Islet precursor cell (in vitro differentiated cells): ENCODE results near the gene MAST2.
"Not testable (repeated sequence)": the region's sequence is repeated elsewhere in the genome, so short reads cannot be mapped to it uniquely, and the experiment has no call there.

Source experiments
- DNase-seq: peaks from one replicate; pipeline ENCODE4 v3.0.0-alpha.2; 2018

The MAST2 gene

DNA sequence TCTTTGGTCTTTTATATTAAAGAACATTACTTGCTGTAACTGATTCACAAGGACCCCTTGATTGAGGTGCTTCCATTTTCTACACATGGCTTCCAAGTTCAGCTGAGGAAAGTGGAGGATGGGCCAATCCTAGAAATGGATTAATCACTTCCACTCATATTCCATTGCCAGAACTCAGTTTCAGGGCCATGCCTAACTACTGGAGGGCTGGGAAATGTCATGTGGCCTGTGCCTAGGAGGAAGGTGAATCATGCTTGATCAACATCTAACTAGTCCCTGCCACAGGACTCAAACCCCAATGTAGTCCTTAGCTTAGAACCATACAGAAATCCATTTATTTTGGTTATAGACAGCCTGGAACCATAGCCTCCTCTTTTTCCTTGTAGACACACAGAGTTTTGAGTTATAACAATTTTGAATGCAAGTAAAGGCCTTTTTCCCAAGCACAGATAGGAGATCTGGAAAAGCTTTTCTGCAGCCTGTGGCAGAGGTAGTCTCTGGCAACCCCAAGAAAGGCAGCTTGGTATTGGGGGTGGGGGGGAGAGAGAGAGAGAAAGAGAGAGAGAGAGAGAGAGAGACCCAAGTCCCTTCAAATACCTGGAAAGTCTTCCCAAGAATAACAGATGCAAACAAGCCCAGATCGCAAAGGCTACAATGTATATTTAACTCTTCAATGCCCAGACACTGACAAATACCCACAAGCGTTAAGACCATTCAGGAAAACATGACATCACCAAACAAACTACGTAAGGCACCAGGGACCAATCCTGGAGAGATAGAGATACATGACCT is 12.5 kb downstream of the MAST2 start:
- no peak for DNase-seq

DNA sequence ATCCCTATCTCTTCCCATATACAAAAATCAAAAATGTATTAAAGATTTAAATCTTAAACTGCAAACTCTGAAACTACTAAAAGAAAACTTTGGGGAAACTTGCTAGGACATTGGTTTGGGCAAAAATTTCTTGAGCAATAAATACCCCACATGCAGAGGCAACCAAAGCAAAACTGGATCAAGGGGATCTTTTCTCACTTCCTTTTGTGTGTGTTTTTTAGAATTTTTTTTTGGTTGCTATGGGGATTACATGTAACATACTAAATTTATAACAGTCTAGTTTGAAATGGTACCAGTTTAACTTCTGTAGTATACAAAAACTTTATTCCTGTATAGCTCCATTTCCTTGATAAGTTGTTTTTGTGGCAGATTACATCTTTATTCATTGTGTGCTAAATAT is 16.8 kb downstream of the MAST2 start:
- DNase-seq: no peak

DNA sequence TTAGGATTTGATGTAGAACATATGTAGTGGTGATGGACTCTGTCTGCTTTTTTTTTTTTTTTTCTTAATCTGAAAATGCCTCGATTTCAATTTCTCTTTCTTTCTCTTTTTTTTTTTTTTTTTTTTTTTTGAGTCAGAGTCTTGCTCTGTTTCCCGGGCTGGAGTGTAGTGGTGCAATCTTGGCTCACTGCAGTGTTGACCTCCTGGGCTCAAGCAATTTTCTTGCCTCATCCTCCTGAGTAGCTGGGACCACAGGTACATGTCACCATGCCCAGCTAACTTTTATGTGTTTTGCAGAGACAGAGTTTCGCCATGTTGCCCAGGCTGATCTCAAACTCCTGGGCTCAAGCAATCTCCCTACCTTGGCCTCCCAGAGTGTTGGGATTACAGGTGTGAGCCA is 17.4 kb downstream of the MAST2 start:
- DNase-seq: no peak

DNA sequence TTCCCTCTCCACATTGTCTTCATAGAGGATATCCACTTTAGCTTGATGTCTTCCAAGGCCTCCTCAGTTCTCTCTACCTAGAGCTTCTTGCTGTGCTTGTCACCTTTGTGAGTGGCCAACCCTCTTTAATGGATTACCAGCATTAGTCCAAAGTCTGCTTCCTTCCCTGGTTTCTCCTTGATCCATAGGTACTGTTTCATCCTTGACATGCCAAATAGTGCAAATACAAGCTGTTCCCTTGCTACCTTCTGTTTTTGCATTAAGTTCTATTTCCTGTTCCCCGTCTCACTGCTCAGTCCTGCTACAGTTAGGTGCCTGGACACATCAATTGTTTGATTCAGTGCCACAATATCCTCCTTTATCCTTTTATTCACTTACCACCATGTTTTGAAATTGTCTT is 19.2 kb downstream of the MAST2 start:
- DNase-seq: no peak

DNA sequence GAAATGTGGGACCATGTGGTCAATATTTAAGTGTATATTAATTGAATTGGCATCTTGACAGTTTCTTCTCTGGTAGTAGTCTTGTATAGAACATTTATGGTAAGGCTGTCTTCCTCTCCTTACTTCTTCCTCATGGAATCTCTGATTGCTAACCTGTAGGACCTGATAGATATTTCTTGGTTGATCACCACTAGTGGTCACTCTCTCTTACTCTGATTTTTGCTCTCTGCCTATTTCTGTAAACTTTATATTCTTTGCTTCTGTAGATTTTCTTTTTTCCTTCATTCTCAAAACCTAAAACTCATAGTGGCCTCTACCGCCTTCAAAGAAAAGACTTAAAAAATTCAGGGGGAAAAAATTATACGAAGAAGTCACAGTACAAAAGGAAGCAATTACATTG is 21.2 kb downstream of the MAST2 start:
- no peak for DNase-seq

DNA sequence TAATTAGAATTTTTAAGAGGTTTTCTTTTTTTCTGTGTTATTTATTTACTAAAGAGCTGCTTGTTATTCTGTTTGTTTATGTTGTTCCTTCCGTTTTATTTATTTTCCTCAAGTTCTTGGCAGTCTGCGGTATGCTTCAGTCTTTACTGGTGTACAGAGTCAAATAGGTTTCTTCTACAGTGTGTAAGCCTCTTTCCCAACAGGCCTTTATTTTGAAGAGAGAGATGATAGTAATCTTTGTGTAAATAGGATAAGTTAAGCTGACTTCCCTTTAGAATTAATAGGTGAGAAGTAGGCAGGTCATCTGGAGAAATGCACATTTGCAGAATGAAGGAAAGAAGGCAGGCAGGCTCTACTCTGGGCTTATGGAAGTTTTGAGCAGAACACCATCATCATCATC is 23.8 kb downstream of the MAST2 start:
- no peak for DNase-seq

DNA sequence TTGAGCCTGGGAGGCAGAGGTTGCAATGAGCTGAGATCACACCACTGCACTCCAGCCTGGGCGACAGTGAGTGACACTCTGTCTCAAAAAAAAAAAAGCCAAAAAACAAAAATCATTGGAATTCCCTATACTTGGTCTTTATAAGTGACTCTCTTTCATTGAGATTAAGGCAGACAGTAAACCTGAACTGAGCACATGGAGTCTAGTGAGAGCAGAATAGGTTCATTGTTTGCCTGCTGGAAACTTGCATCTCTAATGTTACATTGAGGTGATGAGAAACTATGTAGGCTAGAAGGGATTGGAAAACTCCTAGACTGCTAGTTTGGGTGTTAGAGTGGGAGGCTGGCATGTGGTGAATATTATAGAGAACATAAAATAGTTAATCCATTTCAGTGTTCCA is 25.4 kb downstream of the MAST2 start:
- no peak for DNase-seq

DNA sequence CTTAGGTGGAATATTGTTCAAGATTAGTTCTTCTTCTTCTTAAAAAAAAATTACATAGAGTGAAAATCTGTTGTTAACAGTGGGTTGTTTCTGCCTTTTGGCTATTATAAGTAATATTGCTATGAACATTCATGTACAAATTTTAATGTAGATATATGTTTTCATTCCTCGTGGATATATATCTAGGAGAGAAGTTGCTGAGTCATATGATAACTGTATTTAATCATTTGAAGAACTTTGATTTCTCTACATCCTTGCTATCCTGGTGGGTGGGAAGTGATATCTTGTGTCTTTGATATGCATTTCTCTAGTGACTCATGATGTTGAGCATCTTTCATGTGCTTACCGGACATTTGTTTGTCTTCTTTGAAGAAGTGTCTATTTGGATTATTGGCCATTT is 29.9 kb downstream of the MAST2 start:
- no peak for DNase-seq

DNA sequence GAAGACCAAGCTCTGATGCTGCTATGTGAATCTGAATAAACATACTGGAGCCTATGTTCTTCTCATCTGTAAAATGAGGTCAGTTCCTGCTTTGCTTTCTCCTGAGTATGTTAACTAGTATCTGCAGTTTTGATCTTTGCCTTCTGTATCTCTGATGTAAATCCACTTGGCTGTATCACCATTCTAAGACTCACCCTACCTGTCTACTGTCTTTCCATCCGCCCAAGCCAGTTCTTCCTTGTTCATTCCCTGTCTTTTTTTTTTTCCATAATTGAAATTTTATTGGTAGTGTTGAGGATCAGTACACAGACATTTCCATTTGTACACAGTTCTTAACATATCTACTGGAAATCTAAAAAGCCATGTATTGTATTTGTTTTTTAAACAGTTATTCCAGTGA is 31.3 kb downstream of the MAST2 start:
- DNase-seq: no peak

DNA sequence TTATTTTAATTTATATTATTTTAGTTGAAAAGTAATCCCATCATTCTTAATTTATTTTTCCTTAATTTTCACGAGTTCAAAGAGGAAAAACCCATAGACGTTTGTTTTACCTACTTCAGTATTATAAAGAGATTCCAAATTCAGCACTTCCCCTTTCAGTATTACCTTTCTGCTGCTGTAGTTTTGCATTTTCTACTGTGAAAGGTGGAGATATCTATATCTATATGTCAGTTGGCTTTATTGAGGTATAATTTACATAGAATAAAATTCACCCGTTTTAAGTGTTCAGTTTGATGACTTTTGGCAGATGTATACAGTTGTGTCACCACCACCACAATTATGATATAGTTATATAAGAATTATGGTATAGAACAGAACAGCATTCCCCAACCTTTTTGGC is 33.0 kb downstream of the MAST2 start:
- DNase-seq: no peak

DNA sequence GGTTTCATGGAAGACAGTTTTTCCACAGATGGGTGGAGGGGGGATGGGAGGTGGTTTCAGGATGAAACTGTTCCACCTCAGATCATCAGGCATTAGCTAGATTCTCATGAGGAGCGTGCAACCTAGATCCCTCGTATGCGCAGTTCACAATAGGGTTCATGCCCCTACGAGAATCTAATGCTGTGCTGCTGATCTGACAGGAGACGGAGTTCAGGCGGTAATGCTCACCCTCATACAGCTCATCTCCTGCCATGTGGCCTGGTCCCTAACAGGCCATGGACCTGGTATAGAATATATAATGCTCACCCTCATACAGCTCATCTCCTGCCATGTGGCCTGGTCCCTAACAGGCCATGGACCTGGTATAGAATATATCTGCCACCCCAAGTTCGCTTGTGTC is 33.4 kb downstream of the MAST2 start:
- DNase-seq: not testable (repeated sequence)

DNA sequence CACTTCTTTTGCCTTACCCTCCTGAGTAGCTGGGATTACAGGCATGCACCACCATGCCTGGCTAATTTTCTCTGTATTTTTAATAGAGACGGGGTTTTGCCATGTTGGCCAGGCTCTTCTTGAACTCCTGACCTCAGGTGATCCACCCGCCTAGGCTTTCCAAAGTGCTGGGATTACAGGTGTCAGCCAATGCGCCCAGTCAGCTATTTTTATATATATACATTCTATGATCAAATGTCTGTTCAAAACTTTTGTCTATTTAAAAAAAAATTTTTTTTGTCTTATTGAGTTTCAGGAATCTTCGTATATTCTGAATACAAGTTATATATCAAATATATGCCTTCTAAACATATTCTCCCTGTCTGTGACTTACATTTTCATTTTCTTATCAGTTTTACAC is 34.9 kb downstream of the MAST2 start:
- not testable (repeated sequence) for DNase-seq

DNA sequence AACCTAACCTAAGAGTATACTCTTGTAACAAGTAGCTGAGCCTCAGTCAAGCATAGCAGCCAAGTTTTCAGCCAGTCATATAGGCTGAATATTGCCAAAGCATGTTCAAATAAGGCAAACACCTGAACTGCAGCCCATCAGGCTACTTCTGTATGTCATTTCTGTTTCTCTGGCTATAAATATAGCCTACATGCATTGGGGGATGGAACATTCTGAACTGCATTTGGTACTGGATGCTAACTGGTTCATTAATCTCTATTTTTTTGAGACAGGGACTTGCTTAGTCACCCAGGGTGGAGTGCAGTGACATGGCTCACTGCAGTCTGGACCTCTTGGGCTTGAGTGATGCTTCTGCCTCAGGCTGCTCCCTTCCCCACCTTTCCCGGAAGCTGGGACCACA is 37.3 kb downstream of the MAST2 start:
- DNase-seq: no peak

DNA sequence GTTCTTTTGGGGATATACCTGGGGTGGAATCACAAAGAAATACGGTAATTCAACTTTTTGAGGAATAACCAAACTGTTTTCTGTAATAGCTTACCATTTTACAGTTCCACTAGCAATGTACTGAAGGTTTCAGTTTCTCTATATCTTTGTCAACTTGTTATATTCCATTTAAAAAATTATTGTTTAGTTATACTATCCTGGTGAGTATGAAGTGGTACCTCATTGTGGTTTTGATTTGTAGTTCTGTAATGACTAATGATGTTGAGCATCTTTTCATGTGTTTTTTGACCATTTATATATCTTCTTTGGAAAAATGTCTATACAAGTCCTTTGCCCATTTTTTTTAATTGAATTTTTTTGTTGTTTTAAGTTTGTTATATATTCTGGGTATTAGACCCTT is 39.4 kb downstream of the MAST2 start:
- DNase-seq: no peak

DNA sequence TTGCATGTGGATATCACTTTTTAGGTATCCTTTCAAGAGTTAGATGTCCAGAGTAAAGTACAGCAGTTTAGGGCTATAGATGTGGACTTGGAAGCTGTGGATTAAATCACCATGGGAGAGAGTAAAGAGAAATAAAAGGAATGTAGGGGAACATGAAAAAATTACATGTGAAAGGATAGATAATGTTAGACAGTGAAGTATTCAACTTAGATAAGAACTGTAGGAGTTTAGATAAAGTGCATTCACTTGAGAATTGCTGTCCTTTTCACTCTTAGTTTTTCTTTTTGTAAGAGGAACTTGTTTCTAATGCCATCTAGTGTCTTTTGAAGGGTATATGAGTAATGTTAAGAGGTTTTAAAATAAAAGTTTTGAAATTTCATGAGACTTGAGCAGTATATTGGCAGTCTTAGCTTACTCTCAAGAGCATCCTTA is 40.1 kb downstream of the MAST2 start:
- no peak for DNase-seq

DNA sequence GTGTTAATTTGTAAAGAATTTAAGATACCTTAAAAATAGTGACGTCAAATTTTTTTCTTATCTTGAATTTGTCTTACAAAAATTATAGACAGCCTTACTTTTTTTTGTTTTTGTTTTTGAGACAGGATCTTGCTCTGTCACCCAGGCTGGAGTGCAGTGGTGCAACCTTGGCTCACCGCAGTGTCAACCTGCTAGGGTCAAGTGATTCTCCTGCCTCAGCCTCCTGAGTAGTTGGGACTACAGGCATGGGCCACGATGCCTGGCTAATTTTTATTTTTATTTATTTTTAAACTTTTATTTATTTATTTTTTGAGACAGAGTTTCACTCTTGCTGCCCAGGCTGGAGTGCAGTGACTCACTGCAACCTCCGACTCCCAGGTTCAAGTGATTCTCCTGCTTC is 40.6 kb downstream of the MAST2 start:
- not testable (repeated sequence) for DNase-seq

DNA sequence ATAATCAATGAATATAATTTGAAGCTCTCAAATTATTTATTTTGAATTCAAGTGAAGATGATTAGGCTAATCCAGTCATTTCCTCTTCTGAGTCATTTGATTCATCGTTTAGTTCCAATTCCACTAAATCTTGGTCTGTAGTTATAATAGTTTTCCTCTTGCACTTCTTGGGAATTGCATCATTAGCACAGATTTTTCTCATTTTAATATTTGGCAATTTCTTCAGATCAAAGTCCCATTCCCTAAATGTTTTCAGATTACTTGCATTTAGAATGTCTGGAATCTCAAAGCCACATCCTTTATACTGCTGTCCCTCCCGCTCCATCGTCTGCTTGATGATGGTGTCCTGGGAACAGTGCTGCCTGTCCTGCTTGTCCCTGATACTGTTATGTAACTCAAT is 43.5 kb downstream of the MAST2 start:
- DNase-seq: no peak

DNA sequence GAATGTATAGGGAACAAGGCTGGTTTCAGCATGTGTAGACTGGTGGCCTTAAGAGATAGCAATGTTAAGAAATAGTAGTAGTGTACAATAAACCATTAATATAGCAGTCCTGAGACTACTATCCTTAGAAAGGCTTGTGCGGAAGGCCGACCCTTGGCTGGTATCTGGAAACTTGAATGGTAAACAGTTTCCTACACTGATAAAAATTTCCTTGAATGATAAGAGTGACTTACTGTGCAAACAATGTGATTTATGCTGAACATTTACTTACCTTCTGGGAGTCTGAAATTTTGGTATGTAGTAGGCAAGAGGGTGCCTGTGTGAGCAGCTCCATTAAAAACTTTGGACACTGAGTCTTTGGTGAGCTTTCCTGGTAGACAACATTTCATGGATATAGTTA is 44.7 kb downstream of the MAST2 start:
- no peak for DNase-seq

DNA sequence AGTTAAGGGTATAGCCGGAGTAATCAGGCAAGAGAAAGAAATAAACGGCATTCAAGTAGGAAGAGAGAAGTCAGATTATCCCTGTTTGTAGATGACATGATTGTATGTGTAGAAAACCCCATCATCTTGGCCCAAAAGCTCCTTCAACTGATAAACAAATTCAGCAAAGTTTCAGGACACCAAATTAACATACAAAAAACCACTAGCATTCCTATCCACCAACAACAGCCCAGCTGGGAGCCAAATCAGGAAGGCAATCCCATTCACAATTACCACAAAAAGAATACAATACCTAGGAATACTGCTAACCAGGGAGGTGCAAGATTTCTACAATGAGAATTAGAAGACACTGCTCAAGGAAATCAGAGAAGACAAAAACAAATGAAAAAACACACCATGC is 45.3 kb downstream of the MAST2 start:
- no peak for DNase-seq

DNA sequence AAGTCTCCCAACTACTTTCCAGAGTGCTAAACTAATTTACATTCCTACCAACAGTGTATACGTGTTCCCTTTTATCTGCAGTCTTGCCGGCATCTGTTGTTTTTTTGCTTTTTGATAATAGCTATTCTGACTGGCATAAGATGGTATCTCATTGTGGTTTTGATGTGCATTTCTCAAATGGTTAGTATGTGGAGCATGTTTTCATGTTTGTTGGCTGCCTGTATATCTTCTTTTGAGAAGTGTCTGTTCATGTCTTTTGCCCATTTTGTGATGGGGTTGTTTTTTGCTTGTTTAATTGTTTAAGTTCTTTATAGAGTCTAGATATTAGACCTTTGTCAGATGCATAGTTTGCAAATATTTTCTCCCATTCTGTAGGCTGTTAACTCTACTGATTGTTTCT is 46.6 kb downstream of the MAST2 start:
- DNase-seq: no peak

DNA sequence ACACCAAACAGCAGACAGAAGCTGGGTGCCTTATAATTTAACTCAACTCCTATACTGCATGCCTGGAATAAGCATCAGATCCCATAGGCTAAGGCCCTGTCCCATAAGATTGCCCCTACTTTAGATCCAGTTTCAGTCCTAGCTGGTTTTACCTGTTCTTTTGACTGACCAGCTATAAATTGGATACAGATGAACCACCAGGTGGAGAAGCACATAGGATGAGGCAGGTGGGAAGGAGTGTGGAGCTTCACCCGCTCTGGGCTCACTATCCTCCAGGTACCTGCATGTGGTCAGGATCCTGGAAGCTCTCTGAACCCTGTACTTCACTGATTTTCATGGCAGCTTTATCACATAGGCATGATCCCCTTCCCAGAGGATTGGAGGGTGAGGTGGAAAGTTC is 51.3 kb downstream of the MAST2 start:
- peak; percentile 57 for DNase-seq

DNA sequence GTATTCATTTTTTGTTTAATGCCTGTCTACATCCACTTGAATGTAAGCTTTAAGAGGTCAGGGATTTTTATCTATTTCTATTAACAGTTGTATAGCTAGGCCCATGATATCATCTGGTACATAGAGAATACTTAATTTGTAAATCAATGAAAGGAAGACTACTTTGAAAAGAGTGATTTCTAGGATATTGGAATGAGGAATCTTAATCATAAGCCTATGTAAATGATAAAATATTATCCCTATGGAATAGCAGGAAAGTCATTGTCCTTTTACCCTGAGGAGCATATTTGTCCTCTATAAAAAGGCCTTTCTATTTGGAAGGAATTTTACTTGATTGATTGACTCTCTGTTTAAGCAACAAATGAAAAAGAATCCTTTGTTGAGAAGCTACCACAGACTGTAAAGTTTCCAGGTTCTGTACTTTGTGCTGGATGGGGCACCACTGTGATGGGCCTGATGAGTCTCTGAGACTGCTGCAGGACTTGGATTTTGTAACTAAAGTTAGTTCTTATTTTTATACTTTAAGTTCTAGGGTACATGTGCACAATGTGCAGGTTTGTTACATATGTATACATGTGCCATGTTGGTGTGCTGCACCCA is 53.8 kb downstream of the MAST2 start:
- DNase-seq: no peak

DNA sequence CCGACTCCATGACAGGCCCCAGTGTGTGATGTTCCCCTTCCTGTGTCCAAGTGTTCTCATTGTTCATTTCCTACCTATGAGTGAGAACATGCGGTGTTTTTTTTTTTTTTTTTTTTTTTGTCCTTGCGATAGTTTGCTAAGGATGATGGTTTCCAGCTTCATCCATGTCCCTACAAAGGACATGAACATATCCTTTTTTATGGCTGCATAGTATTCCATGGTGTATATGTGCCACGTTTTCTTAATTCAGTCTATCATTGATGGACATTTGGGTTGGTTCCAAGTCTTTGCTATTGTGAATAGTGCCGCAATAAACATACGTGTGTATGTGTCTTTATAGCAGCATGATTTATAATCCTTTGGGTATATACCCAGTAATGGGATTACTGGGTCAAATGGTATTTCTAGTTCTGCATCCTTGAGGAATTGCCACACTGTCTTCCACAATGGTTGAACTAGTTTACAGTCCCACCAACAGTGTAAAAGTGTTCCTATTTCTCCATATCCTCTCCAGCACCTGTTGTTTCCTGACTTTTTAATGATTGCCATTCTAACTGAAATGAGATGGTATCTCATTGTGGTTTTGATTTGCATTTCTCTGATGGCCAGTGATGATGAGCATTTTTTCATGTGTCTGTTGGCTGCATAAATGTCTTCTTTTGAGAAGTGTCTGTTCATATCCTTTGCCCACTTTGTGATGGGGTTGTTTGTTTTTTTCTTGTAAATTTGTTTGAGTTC is 54.5 kb downstream of the MAST2 start:
- DNase-seq: not testable (repeated sequence)

DNA sequence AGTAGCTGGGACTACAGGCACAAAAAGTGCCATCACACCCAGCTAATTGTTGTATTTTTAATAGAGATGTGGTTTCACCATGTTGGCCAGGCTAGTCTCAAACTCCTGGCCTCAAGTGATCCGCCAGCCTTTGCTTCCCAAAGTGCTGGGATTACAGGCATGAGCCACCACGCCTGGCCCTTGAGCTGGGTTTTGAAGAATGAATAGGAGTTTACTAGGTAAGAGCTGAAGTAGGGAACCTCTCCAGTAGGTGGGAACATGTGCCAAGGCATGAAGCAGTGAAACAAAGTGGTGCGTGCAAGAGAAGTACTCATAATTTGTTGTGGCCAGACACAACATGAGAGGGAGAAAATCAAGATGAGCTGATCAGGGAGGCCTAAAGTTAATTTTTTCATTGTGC is 55.8 kb downstream of the MAST2 start:
- no peak for DNase-seq
